IPS-15b (cell line): ENCODE results near the gene RBMXL2.

Experiments
- H3K27me3 ChIP-seq: one replicate; pipeline ENCODE4 v1.6.1; 2013; ENCODE audit warnings: low read length; ENCODE audit not compliant: control insufficient read depth, insufficient read depth
- H3K36me3 ChIP-seq: one replicate; pipeline ENCODE4 v1.6.1; 2013; ENCODE audit warnings: low read length; ENCODE audit not compliant: control insufficient read depth, insufficient read depth
- H3K4me1 ChIP-seq: one replicate; pipeline ENCODE4 v1.6.1; 2013; ENCODE audit warnings: mild to moderate bottlenecking, low read length; ENCODE audit not compliant: control insufficient read depth, insufficient read depth
- H3K4me3 ChIP-seq: one replicate; pipeline ENCODE4 v1.5.1; 2013; ENCODE audit warnings: low read depth, low read length
- H3K9ac ChIP-seq: one replicate; pipeline ENCODE4 v1.6.1; 2013; ENCODE audit warnings: low read depth, mild to moderate bottlenecking, low read length
- H3K9me3 ChIP-seq: one replicate; pipeline ENCODE4 v1.6.1; 2013; ENCODE audit warnings: mild to moderate bottlenecking, low read length; ENCODE audit not compliant: control insufficient read depth, insufficient read depth

RBMXL2 gene

GRCh38 chr11:7088921-7089320 lies at the start of gene RBMXL2:
TSS of gene RBMXL2 (plus strand) at chr11:7088998. CDS start at chr11:7089121, 123 bp downstream.
- no peaks in the 10 kb centered on the region for H3K27me3 ChIP-seq
- H3K36me3 ChIP-seq = no peaks in the 10 kb centered on the region
- H3K4me3 ChIP-seq = no peak within 1 kb of the TSS
- H3K9me3 ChIP-seq = no peaks in the 10 kb centered on the region
- no peak within 1 kb of the TSS for H3K9ac ChIP-seq
- H3K4me1 ChIP-seq = no peaks in the 10 kb centered on the region

DNA sequence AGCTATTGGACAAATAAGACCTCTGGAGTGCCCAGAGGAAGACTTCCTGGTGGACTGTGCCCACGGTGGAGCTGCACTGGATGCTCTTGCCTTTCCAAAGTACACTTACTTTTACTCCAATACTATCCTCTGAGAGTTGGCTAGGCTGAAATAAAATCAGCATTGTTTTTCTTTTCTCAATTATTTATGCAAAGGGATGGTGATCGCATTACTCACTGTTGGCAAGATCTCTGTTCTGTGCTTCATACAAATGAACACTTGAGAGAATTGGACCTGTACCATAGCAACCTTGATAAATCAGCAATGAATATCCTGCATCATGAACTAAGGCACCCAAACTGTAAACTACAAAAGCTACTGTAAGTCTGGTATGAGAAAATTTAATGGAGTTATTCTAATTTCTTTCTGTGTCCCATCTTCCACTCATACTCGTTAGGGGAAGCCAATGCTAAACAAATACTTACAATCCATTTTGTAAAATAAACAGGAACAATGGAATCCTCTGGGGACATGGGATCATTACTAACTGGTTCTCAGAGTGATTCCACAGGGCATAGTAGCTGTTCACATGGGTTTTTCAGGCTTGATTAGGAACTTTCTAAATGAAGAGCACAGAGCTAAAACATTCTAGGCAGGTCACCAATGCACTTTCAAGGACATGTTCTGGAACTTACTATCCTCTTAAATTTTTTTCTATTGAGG lies 42.2 kb upstream of the RBMXL2 start:
- Histone ChIP-seq H3K9ac (no peak overlapping the region), H3K9me3 (no peaks in the 10 kb centered on the region), H3K27me3 (no peaks in the 10 kb centered on the region), H3K4me1 (no peaks in the 10 kb centered on the region), H3K4me3 (no peak overlapping the region), H3K36me3 (no peaks in the 10 kb centered on the region)

DNA sequence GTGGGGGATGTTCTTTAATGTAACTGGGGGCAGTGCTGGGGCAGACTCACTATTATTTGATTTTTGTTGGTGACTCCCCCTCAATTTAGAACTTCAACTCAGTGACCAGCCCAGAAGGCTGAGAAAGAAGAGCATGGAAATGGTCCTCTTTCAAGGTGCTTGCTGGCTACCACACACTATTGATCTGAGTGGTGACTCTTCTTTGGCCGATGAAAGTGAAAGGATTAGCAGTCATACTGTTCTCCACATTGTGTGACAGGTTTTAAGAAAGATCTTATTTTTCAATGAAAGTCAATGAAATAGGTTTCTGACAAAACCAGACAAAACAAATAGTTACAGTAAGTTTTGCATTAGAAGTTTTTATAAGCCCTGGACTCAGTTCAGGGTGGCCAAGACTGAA lies 38.6 kb upstream of the RBMXL2 start:
- H3K9me3 ChIP-seq = no peaks in the 10 kb centered on the region
- H3K36me3 ChIP-seq = no peaks in the 10 kb centered on the region
- H3K9ac ChIP-seq = no peak overlapping the region
- H3K27me3 ChIP-seq = no peaks in the 10 kb centered on the region
- H3K4me1 ChIP-seq = no peaks in the 10 kb centered on the region
- H3K4me3 ChIP-seq = no peak overlapping the region

DNA sequence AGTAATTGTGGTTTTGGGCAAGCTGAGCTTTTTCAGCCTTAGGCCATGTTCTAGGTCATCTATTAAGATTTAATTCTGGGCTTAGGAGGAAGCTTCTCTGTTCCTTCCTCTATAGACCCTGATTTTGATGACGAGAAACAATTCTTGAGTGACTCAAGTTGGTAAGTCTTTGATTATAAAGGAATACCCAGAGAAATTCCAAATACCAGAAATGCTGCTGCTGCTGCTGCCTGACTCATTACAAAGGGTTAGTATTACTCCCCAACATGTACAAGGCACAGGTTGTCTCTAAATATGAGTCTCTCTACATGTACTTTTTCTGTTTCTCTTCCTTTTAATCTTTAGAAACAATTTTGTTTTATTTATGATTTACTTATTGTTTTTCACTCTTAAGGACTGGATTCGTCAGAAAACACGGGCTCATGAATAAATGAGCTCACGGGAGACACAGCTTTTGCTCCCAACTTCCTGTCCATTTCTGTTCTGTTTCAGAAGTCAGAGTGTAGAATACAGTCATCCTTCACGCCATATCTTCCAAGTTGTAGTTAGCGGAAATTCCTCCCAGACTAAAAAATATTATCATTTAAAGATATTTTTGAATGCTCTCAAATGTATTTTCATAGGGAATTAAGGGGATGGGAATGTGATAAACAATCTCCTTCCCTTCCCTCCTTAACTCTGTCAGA lies 31.8 kb upstream of the RBMXL2 start:
- H3K4me3 ChIP-seq = no peak overlapping the region
- H3K4me1 ChIP-seq = no peaks in the 10 kb centered on the region
- no peaks in the 10 kb centered on the region for H3K9me3 ChIP-seq
- no peak overlapping the region for H3K9ac ChIP-seq
- H3K27me3 ChIP-seq = no peaks in the 10 kb centered on the region
- H3K36me3 ChIP-seq = no peaks in the 10 kb centered on the region

DNA sequence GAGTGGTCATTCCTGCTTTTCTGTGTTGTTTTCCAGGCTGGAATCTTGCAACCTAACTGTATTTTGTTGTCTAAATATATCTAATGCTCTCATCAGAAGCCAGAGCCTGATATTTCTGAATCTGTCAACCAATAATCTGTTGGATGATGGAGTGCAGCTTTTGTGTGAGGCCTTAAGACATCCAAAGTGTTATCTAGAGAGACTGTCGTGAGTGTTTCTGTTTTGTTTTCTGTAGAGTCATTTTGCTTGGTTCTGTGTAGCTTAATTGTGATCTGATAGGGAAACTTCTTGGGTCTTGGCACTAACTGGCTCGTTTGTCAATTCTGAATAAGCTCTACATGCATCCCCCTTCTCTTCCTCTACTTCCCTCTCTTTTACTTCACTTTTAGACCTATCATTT lies 31.2 kb upstream of the RBMXL2 start:
- H3K27me3 ChIP-seq = no peaks in the 10 kb centered on the region
- H3K9me3 ChIP-seq = no peaks in the 10 kb centered on the region
- no peak overlapping the region for H3K9ac ChIP-seq
- no peaks in the 10 kb centered on the region for H3K36me3 ChIP-seq
- no peaks in the 10 kb centered on the region for H3K4me1 ChIP-seq
- no peak overlapping the region for H3K4me3 ChIP-seq

DNA sequence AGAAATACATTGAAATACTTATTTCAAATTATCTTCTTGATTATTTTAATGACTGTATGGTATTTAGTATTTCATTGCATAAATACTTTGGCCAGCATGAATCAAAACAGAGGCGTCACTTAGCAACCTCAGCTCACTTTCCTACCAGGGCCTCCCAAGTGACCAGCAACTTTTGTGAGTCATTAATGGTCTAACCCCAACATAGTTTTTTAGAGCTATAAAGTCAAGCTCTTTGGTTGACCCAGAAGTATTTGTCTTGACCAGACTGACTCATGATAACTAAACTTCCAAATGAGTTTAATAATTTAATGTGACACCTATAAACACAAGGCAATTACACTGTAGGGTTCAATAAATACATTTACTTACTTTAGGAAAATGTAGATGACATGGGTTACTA lies 27.9 kb upstream of the RBMXL2 start:
- Histone ChIP-seq H3K9me3 (no peaks in the 10 kb centered on the region), H3K27me3 (no peaks in the 10 kb centered on the region), H3K4me3 (no peak overlapping the region), H3K4me1 (no peaks in the 10 kb centered on the region), H3K9ac (no peak overlapping the region), H3K36me3 (no peaks in the 10 kb centered on the region)

DNA sequence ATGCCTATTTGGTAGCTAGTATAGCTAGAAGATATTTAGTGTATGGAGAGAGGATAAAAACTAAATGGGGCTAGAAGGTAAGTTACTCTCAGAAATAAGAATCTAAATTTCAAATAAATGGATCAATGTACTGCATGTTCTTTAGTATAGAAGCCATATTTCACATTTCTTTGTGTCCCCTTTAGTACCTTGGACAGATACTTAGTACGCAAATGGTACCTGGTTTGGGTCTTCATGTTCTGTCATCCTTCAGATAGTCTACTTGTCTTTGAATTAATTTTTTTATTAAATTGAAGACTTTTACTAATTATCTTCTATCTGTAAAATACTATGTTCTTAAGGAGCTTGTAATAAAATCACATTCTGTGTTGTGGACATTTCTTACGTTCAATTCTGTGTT lies 26.3 kb upstream of the RBMXL2 start:
- no peak overlapping the region for H3K9ac ChIP-seq
- no peaks in the 10 kb centered on the region for H3K27me3 ChIP-seq
- no peaks in the 10 kb centered on the region for H3K4me1 ChIP-seq
- no peak overlapping the region for H3K4me3 ChIP-seq
- H3K36me3 ChIP-seq = no peaks in the 10 kb centered on the region
- H3K9me3 ChIP-seq = no peaks in the 10 kb centered on the region

DNA sequence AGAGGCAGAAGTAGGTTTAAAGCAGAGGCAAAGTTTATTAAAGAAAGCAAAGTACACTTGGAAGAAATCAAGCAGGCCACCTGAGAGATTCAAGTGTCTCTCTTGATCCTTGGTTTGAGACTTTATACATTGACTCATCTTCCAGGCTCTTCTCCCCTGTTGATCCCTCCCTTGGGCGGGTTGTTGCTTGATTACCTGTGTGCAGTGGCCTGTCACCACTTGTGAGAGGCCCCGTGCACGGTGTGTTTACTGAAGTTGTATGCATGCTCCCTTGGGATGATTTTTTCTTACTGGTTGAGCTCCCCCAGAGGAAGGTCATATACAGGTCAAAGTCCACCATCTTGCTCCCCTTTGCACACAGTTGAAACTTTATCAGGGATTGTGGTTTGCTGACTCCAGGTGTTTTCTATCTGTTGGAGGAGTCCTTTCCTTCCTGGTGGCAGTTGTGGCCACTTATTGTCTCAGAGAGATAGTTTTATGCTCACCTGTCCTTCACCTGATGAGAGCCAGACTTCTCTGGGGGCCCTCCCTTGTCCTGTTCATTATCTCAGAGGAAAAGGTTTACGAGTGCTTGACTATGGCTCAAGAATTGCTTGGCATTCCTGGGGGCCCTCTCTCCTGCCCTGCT lies 16.3 kb upstream of the RBMXL2 start:
- no peak overlapping the region for H3K4me3 ChIP-seq
- H3K27me3 ChIP-seq = no peaks in the 10 kb centered on the region
- no peaks in the 10 kb centered on the region for H3K4me1 ChIP-seq
- H3K9ac ChIP-seq = no peak overlapping the region
- no peaks in the 10 kb centered on the region for H3K9me3 ChIP-seq
- H3K36me3 ChIP-seq = no peaks in the 10 kb centered on the region

DNA sequence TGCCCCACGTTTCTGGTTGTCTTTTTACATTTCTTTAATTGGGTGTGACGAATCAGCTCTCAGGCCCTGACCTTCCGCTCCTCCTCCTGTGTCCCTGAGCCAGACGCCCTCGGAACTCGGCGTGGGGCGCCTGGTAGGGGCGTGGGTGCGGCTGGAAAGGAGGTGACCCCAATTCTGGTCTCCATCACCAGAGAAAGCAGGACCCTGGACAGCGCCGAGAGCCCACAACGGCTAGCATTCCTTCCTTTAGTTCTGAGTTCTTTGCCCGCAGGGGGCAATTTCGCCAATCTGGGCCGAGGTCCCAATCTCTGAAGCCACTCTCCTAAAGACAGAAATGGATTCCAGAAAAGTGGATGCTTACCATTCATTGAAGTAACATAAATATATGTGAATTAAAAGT lies 11.7 kb upstream of the RBMXL2 start:
- no peak overlapping the region for H3K9ac ChIP-seq

DNA sequence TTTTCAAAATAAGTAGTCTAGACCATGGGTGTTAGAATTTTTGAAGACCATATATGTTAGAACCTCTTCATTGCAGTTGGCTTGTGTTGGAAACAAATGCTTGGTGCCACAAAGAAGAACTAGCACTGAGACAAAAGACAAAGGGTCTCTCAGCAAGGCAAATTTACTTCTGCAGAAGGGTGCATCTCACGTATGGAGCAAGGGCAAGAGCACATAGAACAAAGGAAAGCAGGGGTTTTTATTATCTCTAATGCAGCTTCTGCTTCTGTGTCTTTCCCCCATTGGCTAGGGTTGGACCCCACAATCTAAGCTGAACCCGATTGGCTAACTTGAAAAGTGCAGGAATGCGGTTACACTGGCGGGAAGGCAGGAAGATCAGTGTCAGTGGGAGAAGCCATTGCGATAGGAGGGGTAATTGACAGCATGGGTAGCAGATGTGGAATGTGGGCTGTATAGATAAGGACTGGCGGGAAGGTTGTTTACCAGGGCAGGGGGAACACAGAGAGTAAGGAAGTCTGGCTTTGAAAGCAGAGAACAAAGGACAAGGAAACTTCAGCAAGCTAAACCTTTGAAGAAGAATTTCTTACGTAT lies 9.2 kb upstream of the RBMXL2 start:
- H3K27me3 ChIP-seq = no peaks in the 10 kb centered on the region
- H3K4me3 ChIP-seq = no peak overlapping the region
- no peaks in the 10 kb centered on the region for H3K36me3 ChIP-seq
- peaks cover 11% of the 10 kb centered on the region for H3K9me3 ChIP-seq
- H3K9ac ChIP-seq = no peak overlapping the region
- no peaks in the 10 kb centered on the region for H3K4me1 ChIP-seq

More for the DNA sequence above, 11.7 kb upstream of the RBMXL2 start:
- no peaks in the 10 kb centered on the region for H3K36me3 ChIP-seq
- H3K9me3 ChIP-seq = peaks cover 11% of the 10 kb centered on the region
- H3K4me3 ChIP-seq = no peak overlapping the region
- H3K27me3 ChIP-seq = no peaks in the 10 kb centered on the region
- H3K4me1 ChIP-seq = no peaks in the 10 kb centered on the region

GRCh38 chr11:7080900-7081299 lies 7.9 kb upstream of the RBMXL2 start:
- H3K4me1 ChIP-seq = no peaks in the 10 kb centered on the region
- H3K4me3 ChIP-seq = no peak overlapping the region
- peaks cover 11% of the 10 kb centered on the region for H3K9me3 ChIP-seq
- no peaks in the 10 kb centered on the region for H3K27me3 ChIP-seq
- no peaks in the 10 kb centered on the region for H3K36me3 ChIP-seq
- H3K9ac ChIP-seq = no peak overlapping the region
